SIG-M5 (cell line): ENCODE measurements around the gene LAMA4.

Experiments used
- DNase-seq: peaks from one replicate; lab custom pipeline; 2025; lab: John Stamatoyannopoulos, UW

Gene LAMA4, protein sequence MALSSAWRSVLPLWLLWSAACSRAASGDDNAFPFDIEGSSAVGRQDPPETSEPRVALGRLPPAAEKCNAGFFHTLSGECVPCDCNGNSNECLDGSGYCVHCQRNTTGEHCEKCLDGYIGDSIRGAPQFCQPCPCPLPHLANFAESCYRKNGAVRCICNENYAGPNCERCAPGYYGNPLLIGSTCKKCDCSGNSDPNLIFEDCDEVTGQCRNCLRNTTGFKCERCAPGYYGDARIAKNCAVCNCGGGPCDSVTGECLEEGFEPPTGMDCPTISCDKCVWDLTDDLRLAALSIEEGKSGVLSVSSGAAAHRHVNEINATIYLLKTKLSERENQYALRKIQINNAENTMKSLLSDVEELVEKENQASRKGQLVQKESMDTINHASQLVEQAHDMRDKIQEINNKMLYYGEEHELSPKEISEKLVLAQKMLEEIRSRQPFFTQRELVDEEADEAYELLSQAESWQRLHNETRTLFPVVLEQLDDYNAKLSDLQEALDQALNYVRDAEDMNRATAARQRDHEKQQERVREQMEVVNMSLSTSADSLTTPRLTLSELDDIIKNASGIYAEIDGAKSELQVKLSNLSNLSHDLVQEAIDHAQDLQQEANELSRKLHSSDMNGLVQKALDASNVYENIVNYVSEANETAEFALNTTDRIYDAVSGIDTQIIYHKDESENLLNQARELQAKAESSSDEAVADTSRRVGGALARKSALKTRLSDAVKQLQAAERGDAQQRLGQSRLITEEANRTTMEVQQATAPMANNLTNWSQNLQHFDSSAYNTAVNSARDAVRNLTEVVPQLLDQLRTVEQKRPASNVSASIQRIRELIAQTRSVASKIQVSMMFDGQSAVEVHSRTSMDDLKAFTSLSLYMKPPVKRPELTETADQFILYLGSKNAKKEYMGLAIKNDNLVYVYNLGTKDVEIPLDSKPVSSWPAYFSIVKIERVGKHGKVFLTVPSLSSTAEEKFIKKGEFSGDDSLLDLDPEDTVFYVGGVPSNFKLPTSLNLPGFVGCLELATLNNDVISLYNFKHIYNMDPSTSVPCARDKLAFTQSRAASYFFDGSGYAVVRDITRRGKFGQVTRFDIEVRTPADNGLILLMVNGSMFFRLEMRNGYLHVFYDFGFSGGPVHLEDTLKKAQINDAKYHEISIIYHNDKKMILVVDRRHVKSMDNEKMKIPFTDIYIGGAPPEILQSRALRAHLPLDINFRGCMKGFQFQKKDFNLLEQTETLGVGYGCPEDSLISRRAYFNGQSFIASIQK (N-terminal part only)

GRCh38 chr6:112253841-112254816 lies at the start of gene LAMA4:
Gene LAMA4, minus strand, starts transcription at chr6:112254567. Its CDS starts 417 bp downstream, at chr6:112254150.
- no peak for DNase-seq

- DNase-seq, result no peak
Measured at GRCh38 chr6:112302142-112302705, 47.9 kb upstream of the LAMA4 start.

DNA sequence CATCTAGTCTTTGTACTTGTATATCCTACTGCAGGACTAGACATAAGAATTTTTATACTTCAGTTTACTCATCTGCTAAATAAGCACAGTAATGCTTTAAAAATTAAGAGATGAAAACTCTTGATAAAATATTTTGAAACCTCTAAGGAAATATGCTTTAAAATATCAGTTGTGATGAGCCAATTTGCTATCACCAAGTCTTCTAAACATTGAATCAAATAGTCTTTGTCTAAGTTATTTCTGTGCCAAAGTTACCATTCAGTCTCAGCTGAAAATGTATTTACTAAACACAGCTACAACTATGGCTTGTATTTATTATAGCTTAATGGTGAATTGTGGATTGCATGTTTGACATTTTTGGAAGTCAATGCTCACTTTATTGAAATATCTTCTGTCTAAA lies 46.5 kb upstream of the LAMA4 start:
- no peak for DNase-seq

- DNase-seq, result no peak
Measured at GRCh38 chr6:112298816-112299281, 44.5 kb upstream of the LAMA4 start.

DNA sequence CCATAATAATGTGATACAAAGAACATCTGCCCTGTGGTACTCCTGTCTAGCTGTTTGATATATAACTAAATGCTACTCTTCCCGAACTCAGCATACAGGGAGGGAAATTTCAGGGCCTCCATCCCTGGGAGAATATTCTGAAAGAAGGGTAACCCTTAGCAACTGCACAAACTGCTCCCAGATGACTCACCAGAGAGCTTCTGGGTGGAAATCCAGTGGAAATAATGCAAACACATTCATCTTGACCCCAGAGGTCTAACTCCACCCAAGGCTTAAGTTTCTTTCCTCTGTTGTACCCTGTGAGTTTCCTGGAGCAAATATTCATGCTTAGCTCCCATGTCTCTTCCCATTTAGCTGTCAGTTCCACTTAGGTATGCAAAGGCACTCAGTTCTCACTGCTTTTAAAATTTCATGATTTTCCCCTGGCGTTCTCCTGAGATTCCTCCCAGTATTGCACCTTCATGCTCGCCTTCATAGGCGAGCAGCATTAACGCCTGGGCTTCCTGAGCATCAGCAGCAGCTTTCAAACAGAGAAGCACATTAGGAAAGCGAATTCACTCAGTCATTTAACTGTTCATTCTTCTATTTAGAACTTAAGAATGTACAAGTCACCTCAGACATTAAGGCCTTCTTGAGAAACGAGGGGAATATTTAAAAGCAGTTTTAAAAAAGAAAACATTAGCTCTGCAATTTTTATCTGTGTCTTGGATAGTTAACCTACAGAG lies 43.8 kb upstream of the LAMA4 start:
- no peak for DNase-seq

- no peak for DNase-seq
Measured at GRCh38 chr6:112296694-112297093, 42.3 kb upstream of the LAMA4 start.

- DNase-seq, result no peak
Measured at GRCh38 chr6:112296122-112296521, 41.8 kb upstream of the LAMA4 start.

DNA sequence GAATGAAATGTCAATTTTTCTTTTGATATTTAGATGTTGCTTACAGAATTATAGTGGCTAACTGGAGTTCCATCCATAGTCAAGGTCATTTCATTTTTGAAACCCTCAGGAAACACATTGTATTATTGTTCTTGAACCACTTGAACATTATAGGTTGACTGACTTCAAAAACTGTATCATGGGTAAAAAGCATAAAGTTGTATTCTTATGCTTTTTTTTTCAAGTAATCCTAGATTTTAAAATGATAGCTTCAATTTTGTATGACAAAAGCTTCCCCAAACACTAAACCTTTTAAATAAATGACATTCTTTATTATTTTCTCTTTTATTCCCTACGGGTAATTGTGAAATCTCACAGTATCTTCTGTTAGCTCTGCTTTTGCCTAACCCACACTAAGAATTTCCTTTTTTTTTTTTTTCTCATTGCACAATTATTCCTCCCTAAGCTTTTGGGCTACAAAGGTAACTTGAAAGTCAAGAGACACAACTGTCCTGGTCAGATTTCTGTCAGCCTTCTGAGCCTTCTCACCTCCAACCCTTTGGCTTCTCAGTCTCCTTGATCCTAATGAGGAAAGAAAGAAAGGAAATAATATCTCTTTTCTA lies 36.9 kb upstream of the LAMA4 start:
- DNase-seq, result no peak

GRCh38 chr6:112289038-112289566 lies 34.7 kb upstream of the LAMA4 start:
- no peak for DNase-seq

GRCh38 chr6:112288475-112288874 lies 34.1 kb upstream of the LAMA4 start:
- no peak for DNase-seq

DNA sequence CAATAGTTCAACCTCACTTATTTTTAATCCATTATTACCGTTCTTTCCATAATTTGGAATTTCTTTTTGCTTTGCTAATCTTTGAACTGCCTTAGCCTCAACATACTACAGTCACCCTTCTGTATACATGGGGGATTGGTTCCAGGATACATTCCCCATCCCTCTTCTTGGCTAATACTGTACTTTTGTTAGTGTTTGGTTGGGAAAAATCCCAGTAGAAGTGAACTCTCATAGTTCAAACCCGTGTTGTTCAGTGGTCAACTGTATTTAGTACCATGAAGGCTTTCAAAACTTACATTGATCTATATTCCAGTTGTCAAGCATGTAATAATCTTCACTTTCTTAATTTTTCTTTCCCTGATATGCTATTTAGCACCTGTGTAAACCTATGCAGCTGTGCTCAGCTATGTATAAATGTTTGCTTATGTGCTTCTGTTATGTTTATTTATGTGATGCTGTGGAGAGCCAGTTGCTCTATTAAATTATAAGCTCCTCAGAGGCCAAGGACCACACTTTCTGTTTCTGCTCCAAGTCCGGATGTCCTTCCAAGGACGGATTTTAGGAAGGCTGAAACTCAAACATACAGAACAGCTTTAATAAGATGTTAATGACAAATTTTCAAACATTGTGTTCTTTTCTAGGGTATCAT lies 33.3 kb upstream of the LAMA4 start:
- no peak for DNase-seq

DNA sequence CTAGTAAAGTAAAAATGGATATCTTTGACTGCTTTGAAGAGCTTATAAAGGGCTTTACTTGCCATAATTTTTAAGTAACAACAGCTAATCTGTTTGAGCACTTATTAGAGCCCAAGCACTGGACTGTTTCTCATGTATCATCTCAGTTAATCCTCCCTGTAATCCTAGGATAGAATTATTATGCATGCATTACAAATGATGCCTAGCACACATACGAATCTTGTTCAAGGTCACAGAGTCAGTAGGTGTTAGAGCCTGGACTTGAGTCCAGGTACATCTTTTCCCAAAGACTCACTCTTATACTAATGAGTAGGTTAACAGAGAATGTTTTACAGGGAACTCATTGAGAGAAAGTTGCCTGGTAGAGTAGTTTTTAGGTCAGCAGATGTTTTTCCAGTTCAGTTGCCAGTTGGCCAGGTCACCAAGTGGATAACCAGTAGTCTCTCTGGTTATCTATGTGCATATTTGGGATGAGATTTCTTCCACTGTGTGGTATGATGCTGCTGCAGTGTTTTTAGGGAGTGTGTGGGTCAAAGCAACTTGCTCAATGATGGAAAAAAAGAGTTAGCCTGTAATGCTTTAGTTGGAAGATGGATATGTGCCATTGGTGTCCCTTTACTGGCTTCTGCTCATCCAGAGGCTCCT lies 32.3 kb upstream of the LAMA4 start:
- no peak for DNase-seq

DNA sequence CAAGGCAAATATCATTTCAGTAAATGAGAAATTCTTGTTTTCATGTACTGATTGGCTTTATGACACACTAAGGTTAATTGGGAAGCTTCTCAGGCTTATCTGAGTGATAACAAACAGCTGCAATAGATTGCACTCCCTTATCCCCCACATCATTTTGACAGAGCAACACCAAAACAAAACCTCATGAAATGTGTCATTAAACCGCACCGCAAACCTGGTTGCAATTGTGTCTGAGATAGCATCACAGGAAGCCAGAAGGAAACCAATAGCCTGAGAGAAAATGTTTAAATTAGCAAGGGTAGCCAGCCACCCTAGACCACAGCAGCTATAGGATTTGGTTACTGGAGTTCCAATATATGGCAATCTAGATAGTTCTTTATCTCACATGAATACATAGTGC lies 31.6 kb upstream of the LAMA4 start:
- no peak for DNase-seq

DNA sequence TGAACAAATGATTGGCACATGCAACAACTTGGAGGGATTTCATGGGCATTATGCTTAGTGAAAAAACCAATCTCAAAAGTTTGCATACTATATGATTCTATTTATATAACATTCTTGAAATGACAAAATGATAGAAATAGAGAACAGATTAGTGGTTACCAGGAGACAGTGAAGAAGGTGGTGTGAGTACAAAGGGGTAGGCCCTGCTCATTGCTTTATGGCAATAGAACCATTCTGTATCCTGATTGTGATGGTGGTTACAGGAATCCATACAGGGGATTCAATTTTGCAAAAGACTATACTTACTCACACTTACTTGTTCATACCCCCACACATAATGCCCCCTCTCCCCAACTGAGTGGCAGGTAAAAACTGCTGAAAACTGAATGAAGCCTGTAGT lies 30.2 kb upstream of the LAMA4 start:
- no peak for DNase-seq

DNA sequence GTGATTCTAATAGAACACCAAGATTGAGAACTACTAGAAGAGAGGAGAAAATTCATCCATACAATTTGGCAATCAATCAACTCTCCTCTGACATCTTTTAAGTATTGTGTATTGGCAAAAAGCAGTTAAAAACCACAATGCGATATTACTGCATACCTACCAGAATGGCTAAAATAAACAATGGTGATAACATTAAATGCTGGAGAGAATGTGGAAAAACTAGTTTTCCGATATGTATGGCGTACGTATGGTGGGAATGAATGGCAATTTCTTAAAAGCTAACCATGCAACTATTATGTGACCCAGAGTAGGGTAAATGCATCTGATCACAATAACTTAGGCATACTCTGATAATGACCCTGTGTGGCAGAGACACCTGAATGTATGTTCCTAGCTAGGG lies 29.3 kb upstream of the LAMA4 start:
- no peak for DNase-seq

GRCh38 chr6:112281821-112282615 lies 27.7 kb upstream of the LAMA4 start:
- no peak for DNase-seq
